Neuronal stem cell (in vitro differentiated cells): ENCODE results near the gene PRM3.

Experiments
- DNase-seq: peaks from one replicate; pipeline ENCODE4 v3.0.0-alpha.2; 2013; ENCODE audit warnings: low spot score
- H2AFZ ChIP-seq: one replicate; pipeline ENCODE4 v1.6.1; 2013; ENCODE audit warnings: mild to moderate bottlenecking, low read length, inconsistent platforms
- H2AK5ac ChIP-seq: 2 replicates; pipeline ENCODE4 v1.6.1; 2013; ENCODE audit warnings: low read depth, mild to moderate bottlenecking, inconsistent platforms, low read length, moderate library complexity, mixed read lengths
- H2BK120ac ChIP-seq: 2 replicates; pipeline ENCODE4 v1.6.1; 2013; ENCODE audit warnings: low read depth, mild to moderate bottlenecking, inconsistent platforms, low read length, moderate library complexity, mixed read lengths
- H2BK12ac ChIP-seq: one replicate; pipeline ENCODE4 v1.6.1; 2013; ENCODE audit warnings: low read length, inconsistent platforms
- H2BK15ac ChIP-seq: 2 replicates; pipeline ENCODE4 v1.6.1; 2013; ENCODE audit warnings: mild to moderate bottlenecking, low read length, inconsistent platforms, mixed read lengths
- H2BK5ac ChIP-seq: one replicate; pipeline ENCODE4 v1.6.1; 2013; ENCODE audit warnings: inconsistent platforms, mild to moderate bottlenecking, low read length, moderate library complexity
- H3K14ac ChIP-seq: one replicate; pipeline ENCODE4 v1.6.1; 2013; ENCODE audit warnings: low read length, inconsistent platforms
- H3K18ac ChIP-seq: 2 replicates; pipeline ENCODE4 v1.6.1; 2013; ENCODE audit warnings: low read length, inconsistent platforms
- H3K23ac ChIP-seq: 2 replicates; pipeline ENCODE4 v1.6.1; 2013; ENCODE audit warnings: low read depth, mild to moderate bottlenecking, mixed read lengths, low read length, inconsistent platforms; ENCODE audit not compliant: poor library complexity
- H3K27ac ChIP-seq: replicated peaks from 3 replicates; pipeline ENCODE4 v1.5.1; 2013; ENCODE audit warnings: low read length, inconsistent platforms
- H3K27me3 ChIP-seq, 3 experiments: 2 replicates each; pipeline ENCODE4 v1.6.1; 2013; ENCODE audit warnings: low read length in 3 of 3, mild to moderate bottlenecking in 2 of 3, inconsistent platforms in 1 of 3, low read depth in 1 of 3, mixed read lengths in 1 of 3, moderate library complexity in 1 of 3; ENCODE audit not compliant: control insufficient read depth in 3 of 3, insufficient read depth in 3 of 3
- H3K36me3 ChIP-seq, 2 donors: replicated peaks in 1 of 2; 2 replicates each; pipeline ENCODE4 v1.6.1; 2013; ENCODE audit warnings: low read length in 2 of 2; ENCODE audit not compliant: control insufficient read depth in 2 of 2, insufficient read depth in 2 of 2
- H3K4ac ChIP-seq: 2 replicates; pipeline ENCODE4 v1.6.1; 2013; ENCODE audit warnings: inconsistent platforms, mild to moderate bottlenecking, low read length, moderate library complexity
- H3K4me1 ChIP-seq, 2 donors: 1 replicate in 1 of 2; 2 replicates in 1 of 2; pipeline ENCODE4 v1.6.1; 2013; ENCODE audit warnings: low read length in 2 of 2, low read depth in 1 of 2; ENCODE audit not compliant: control insufficient read depth in 2 of 2, insufficient read depth in 1 of 2
- H3K4me2 ChIP-seq: one replicate; pipeline ENCODE4 v1.6.1; 2013; ENCODE audit warnings: mild to moderate bottlenecking, low read length, inconsistent platforms; ENCODE audit not compliant: insufficient read depth, poor library complexity, severe bottlenecking
- H3K4me3 ChIP-seq, 2 donors: 2 replicates each; pipeline ENCODE4 v1.5.1; 2013; ENCODE audit warnings: low read length in 2 of 2, mild to moderate bottlenecking in 2 of 2, inconsistent platforms in 1 of 2, moderate library complexity in 1 of 2
- H3K79me1 ChIP-seq: one replicate; pipeline ENCODE4 v1.6.1; 2013; ENCODE audit warnings: low read depth, mild to moderate bottlenecking, inconsistent platforms, low read length, moderate library complexity
- H3K9ac ChIP-seq: one replicate; pipeline ENCODE4 v1.6.1; 2013; ENCODE audit warnings: mild to moderate bottlenecking, low read depth, low read length, inconsistent platforms; ENCODE audit not compliant: poor library complexity
- H3K9me3 ChIP-seq, 2 donors: replicated peaks in 1 of 2; 2 replicates each; pipeline versions ENCODE3 to v1.6.1; 2013; ENCODE audit warnings: low read length in 2 of 2, mild to moderate bottlenecking in 2 of 2, inconsistent platforms in 1 of 2, low read depth in 1 of 2, mixed read lengths in 1 of 2, moderate library complexity in 1 of 2; ENCODE audit not compliant: control insufficient read depth in 2 of 2, insufficient read depth in 1 of 2
- H4K8ac ChIP-seq: one replicate; pipeline ENCODE4 v1.6.1; 2013; ENCODE audit warnings: low read depth, mild to moderate bottlenecking, inconsistent platforms, low read length, moderate library complexity
- H4K91ac ChIP-seq: one replicate; pipeline ENCODE4 v1.6.1; 2013; ENCODE audit warnings: low read length, low read depth, mild to moderate bottlenecking, inconsistent platforms; ENCODE audit not compliant: poor library complexity
- WGBS, 2 donors: extraction: QIAGEN DNeasy Blood & Tissue Kit; methylation state at CpG; one replicate each; pipeline ENCODE4 v1.1.7; 2013; ENCODE audit warnings: missing lambda C conversion rate in 2 of 2, mixed read lengths in 1 of 2; ENCODE audit not compliant: insufficient read length in 2 of 2, insufficient replicate concordance in 1 of 2; ENCODE audit errors: extremely low coverage in 2 of 2; 5-methylcytosine and 5-hydroxymethylcytosine counted together

The PRM3 gene

DNA sequence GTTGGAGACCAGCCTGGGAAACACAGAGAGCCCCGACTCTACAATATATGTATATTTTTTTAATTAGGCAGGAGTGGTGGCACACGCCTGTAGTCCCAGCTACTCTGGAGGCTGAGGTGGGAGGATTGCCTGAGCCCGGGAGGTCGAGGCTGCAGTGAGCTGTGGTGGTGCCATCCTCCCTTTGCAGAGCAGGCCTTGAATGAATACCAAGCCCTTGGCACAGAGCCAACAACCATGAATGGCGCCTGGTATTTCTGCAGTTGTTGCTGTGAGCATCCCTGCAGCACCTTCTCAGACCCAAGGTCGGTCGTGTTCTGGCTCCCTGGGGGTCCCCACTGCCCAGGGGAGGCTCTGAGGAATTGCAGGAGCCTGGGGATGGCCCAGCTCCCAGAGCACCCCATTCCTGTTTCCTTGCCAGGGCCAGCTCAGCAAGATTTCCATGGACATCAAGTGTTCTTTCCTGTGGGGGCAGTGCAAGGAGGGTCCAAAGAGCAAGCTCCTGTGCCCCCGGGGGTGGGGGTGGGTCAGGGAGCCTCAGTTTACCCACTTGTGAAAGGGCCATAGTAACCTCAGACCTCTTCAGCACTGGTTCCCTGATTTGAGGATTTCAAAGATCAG, 46.2 kb upstream of the PRM3 start:
- H3K27ac ChIP-seq: no peak overlapping the region
- H3K18ac ChIP-seq: peak overlapping the region; percentile 13
- peaks cover 5 to 19% of the 10 kb centered on the region in 2 donors for H3K4me1 ChIP-seq
- WGBS, 2 donors: no CpG with 5 or more reads among the region's 8 CpGs
- H3K9me3 ChIP-seq: peaks cover 0 to 2% of the 10 kb centered on the region in 2 donors
- no peaks in the 10 kb centered on the region for H3K79me1 ChIP-seq
- no peak for DNase-seq
- no peak overlapping the region for H4K8ac ChIP-seq
- peak overlapping the region; percentile 35 for H2BK15ac ChIP-seq
- H3K4ac ChIP-seq: no peak overlapping the region
- H3K4me3 ChIP-seq: no peak overlapping the region
- no peak overlapping the region for H2BK5ac ChIP-seq
- H3K14ac ChIP-seq: no peak overlapping the region
- H3K9ac ChIP-seq: no peak overlapping the region
- H2BK12ac ChIP-seq: no peak overlapping the region
- H3K27me3 ChIP-seq: peaks cover 0 to 4% (median 0%) of the 10 kb centered on the region in 3 experiments
- peak overlapping the region; percentile 37 for H3K23ac ChIP-seq
- no peak overlapping the region for H2AFZ ChIP-seq
- no peaks in the 10 kb centered on the region for H3K36me3 ChIP-seq
- no peak overlapping the region for H2BK120ac ChIP-seq
- H3K4me2 ChIP-seq: no peak overlapping the region
- H2AK5ac ChIP-seq: peak overlapping the region; percentile 87
- H4K91ac ChIP-seq: no peak overlapping the region

DNA sequence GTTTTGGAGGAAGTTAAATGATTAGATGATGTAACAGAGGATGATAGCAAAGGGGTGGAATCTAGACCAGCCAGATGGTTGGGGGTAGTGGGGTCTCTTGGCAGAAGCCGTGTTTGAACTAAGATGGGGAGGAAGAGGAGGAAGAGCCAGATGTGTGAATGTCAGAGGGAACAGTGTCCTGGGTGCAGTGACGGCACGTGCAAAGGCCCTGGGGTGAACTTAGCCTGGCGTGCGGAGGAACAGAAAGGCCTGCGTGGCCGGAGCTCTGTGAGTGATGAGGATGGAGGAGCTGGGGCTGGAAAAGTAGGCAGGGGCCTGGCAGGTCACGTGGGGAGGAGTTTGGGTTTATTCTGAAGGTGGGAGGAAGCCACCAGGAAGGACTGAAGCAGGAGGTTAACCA, 45.4 kb upstream of the PRM3 start:
- no peak overlapping the region for H3K4ac ChIP-seq
- WGBS, 2 donors: no CpG with 5 or more reads among the region's 8 CpGs

DNA sequence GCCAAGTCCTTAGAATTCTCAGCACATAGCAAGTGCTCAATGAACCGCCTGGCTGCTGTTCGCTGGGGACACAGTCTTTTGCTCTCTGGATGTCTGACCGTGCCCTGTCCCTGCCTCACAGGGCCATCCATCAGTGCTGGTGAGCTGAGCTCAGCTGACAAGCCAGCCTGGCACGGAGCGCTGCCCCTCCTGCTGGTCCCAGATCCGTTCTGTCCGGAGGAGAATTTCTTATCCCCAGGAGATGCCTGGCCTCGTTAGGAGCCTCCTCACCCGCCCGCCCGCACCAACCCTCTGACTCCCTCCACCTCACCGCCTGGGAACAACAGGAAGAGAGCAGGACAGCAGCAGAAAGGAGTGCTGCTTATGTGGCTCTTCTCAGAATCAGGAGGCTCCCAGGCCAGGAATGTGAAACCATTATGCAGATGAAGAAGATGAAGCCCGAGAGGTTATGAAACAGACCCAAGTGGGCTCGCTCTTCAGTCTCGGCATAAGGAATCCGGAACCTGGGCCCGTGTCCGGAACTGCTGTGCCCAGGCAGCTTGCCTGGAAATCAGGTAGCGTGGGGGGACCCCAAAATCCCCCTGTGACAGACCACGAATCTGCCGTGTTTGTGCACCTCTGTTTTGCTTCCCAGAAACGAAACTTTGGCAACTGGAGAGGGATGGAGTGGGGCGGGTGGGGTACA, 43.0 kb upstream of the PRM3 start:
- H2AFZ ChIP-seq: peak overlapping the region; percentile 39
- H2BK12ac ChIP-seq: peak overlapping the region; percentile 67
- no peak overlapping the region for H3K23ac ChIP-seq
- H3K4me3 ChIP-seq: no peak overlapping the region
- no peak overlapping the region for H3K9ac ChIP-seq
- peak overlapping the region; percentile 95 for H3K18ac ChIP-seq
- no peak overlapping the region for H3K4ac ChIP-seq
- H4K8ac ChIP-seq: no peak overlapping the region
- H3K36me3 ChIP-seq: no peaks in the 10 kb centered on the region
- H3K79me1 ChIP-seq: no peaks in the 10 kb centered on the region
- peak overlapping the region; percentile 85 for H2BK120ac ChIP-seq
- H3K27me3 ChIP-seq: peaks cover 0 to 4% (median 0%) of the 10 kb centered on the region in 3 experiments
- H2AK5ac ChIP-seq: peak overlapping the region; percentile 54
- H2BK5ac ChIP-seq: peak overlapping the region; percentile 35
- peaks cover 10 to 33% of the 10 kb centered on the region in 2 donors for H3K4me1 ChIP-seq
- H4K91ac ChIP-seq: no peak overlapping the region
- H3K4me2 ChIP-seq: no peak overlapping the region
- DNase-seq: no peak
- no peak overlapping the region for H3K27ac ChIP-seq
- peaks cover 0 to 2% of the 10 kb centered on the region in 2 donors for H3K9me3 ChIP-seq
- WGBS, 2 donors: no CpG with 5 or more reads among the region's 23 CpGs
- H2BK15ac ChIP-seq: peak overlapping the region; percentile 1
- no peak overlapping the region for H3K14ac ChIP-seq

More for the DNA sequence above, 45.4 kb upstream of the PRM3 start:
- no peak overlapping the region for H4K8ac ChIP-seq
- peaks cover 0 to 4% (median 0%) of the 10 kb centered on the region in 3 experiments for H3K27me3 ChIP-seq
- no peak overlapping the region for H3K14ac ChIP-seq
- no peaks in the 10 kb centered on the region for H3K36me3 ChIP-seq
- peaks cover 0 to 2% of the 10 kb centered on the region in 2 donors for H3K9me3 ChIP-seq
- H3K79me1 ChIP-seq: no peaks in the 10 kb centered on the region
- H2BK15ac ChIP-seq: peak overlapping the region; percentile 69
- H2BK5ac ChIP-seq: no peak overlapping the region
- H3K4me3 ChIP-seq: no peak overlapping the region
- no peak for DNase-seq
- no peak overlapping the region for H4K91ac ChIP-seq
- H2AK5ac ChIP-seq: no peak overlapping the region
- no peak overlapping the region for H3K27ac ChIP-seq
- no peak overlapping the region for H2AFZ ChIP-seq
- H3K4me2 ChIP-seq: no peak overlapping the region
- no peak overlapping the region for H2BK12ac ChIP-seq
- peak overlapping the region; percentile 7 for H3K18ac ChIP-seq
- no peak overlapping the region for H3K23ac ChIP-seq
- H3K4me1 ChIP-seq: peaks cover 5 to 22% of the 10 kb centered on the region in 2 donors
- no peak overlapping the region for H3K9ac ChIP-seq
- H2BK120ac ChIP-seq: no peak overlapping the region

DNA sequence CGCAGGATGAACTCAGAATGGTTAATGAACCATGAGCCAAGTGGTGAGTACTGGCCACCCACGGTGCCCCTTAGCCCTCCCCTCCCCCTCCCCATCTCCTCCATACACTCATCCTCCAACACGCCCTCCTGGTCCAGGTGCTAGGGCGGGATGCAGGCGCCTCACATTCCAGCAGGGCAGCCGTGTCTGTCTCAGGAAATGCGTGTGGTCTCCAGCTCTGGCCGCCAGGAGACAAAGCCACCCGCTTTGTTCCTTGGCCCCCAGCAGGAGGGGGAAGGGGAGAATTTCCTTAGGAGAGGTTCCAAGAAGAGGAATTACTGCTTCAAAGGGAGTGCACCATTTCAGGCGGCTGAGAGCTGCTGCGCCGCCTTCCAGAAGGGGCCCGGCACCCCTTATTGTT, 42.1 kb upstream of the PRM3 start:
- Histone ChIP-seq H3K27me3 (peaks cover 0 to 4% (median 0%) of the 10 kb centered on the region in 3 experiments), H3K4me1 (peaks cover 10 to 33% of the 10 kb centered on the region in 2 donors), H2BK12ac (no peak overlapping the region), H2BK5ac (peak overlapping the region; percentile 35), H3K9ac (no peak overlapping the region), H4K91ac (no peak overlapping the region), H3K9me3 (peaks cover 0 to 2% of the 10 kb centered on the region in 2 donors), H3K27ac (no peak overlapping the region), H3K18ac (peak overlapping the region; percentile 46), H3K4ac (no peak overlapping the region), H3K36me3 (no peaks in the 10 kb centered on the region), H2AK5ac (peak overlapping the region; percentile 54), H2AFZ (peak overlapping the region; percentile 58), H2BK120ac (no peak overlapping the region), H4K8ac (no peak overlapping the region), H3K79me1 (no peaks in the 10 kb centered on the region), H2BK15ac (peak overlapping the region; percentile 1), H3K4me3 (no peak overlapping the region), H3K23ac (no peak overlapping the region), H3K14ac (no peak overlapping the region), H3K4me2 (no peak overlapping the region)
- WGBS, 2 donors: no CpG with 5 or more reads among the region's 13 CpGs
- peak; percentile 82 for DNase-seq
